Upper lobe of left lung (tissue), 4 donors: ENCODE data around the gene SGMS1.

ENCODE experiments used
- CTCF ChIP-seq, 6 experiments: fragments of 450-650 bp in 4 of 6; fragments of 200-600 bp in 2 of 6; sonication (generic) in 2 of 6; IDR thresholded peaks; one replicate each; pipeline ENCODE4 v1.5.1; 2016 to 2019; ENCODE audit warnings: antibody characterized with exemption in 6 of 6
- EP300 ChIP-seq, 4 donors: sonication (generic); formaldehyde crosslinking; IDR thresholded peaks; one replicate each; pipeline ENCODE4 v1.5.1; 2017; ENCODE audit warnings: antibody characterized with exemption in 4 of 4, control low read depth in 2 of 4
- POLR2A ChIP-seq, 4 donors: fragments of 450-650 bp; IDR thresholded peaks; one replicate each; pipeline ENCODE4 v1.5.1; 2016 to 2017; ENCODE audit warnings: antibody characterized with exemption in 4 of 4, mild to moderate bottlenecking in 2 of 4
- POLR2AphosphoS5 ChIP-seq, 2 donors: sonication (generic); formaldehyde crosslinking; IDR thresholded peaks; one replicate each; pipeline ENCODE4 v1.5.1; 2017; ENCODE audit warnings: antibody characterized with exemption in 2 of 2

DNA sequence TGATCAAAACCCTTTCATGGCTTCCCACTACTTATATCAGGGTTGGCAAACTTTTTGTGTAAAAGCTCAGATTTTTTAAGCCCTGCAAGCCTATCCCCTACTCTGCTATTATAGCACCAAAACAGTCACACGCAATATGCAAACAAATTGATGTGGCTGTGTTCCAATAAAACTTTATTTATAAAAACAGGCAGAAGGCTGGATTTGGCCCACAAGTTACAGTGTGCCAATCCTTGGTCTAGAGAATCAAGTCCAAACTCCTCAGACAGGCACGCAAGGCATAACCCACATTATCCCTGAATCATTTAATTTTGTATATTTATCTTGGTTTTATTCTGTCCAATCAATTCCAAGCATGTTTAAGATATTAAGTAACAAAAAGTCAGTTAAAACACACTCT lies 71.9 kb downstream of the SGMS1 start:
- no peak for TF ChIP-seq CTCF (IDR thresholded peaks at IDR 0.05)
- no peak for TF ChIP-seq EP300 (IDR thresholded peaks at IDR 0.05)
- no peak for TF ChIP-seq POLR2A (IDR thresholded peaks at IDR 0.05)
- TF ChIP-seq POLR2AphosphoS5 (IDR thresholded peaks at IDR 0.05): no peak
